Measurements from ENCODE around the gene TXNDC11. TPM values are rescaled to one million over a fixed set of nuclear protein-coding genes. Genes with fewer than 3 reads are reported as not detected.

TXNDC11 gene
- total and polyA plus RNA-seq, 9 of the 15 experiments (the other 6 are each of a cell fraction or from before 2014, with no cell fraction given) = 0.66 to 32.6 (median 26.2) TPM

- TF ChIP-seq TOE1 (IDR thresholded peaks at IDR 0.05; ENCODE audit: borderline replicate concordance) (no peak), TOE1 (CRISPR knock-in tag; IDR thresholded peaks at IDR 0.05; ENCODE audit: borderline replicate concordance, low read depth) (no peak), REST (IDR thresholded peaks at IDR 0.05; ENCODE audit: borderline replicate concordance) (no peak), REST (CRISPR knock-in tag; IDR thresholded peaks at IDR 0.05; ENCODE audit: low read depth) (no peak), FOXO4 (CRISPR knock-in tag; IDR thresholded peaks at IDR 0.05) (no peak), SAFB2 (IDR thresholded peaks at IDR 0.05; ENCODE audit: borderline replicate concordance, low read depth, low read length, severe bottlenecking) (no peak), ZNF263 (CRISPR knock-in tag; IDR thresholded peaks at IDR 0.05; ENCODE audit: borderline replicate concordance) (no peak), PATZ1 (CRISPR knock-in tag; IDR thresholded peaks at IDR 0.05; ENCODE audit: borderline replicate concordance) (no peak)
Observed at GRCh38 chr16:11665071-11665491, 77.6 kb downstream of the TXNDC11 start (continued).
